ENCODE data around the gene HK1. TPM values are rescaled to one million over a fixed set of nuclear protein-coding genes. Genes with fewer than 3 reads are reported as not detected.

The HK1 gene
- total and polyA plus RNA-seq, 4 donors: 1.8 to 166 (median 7.4) TPM

DNA sequence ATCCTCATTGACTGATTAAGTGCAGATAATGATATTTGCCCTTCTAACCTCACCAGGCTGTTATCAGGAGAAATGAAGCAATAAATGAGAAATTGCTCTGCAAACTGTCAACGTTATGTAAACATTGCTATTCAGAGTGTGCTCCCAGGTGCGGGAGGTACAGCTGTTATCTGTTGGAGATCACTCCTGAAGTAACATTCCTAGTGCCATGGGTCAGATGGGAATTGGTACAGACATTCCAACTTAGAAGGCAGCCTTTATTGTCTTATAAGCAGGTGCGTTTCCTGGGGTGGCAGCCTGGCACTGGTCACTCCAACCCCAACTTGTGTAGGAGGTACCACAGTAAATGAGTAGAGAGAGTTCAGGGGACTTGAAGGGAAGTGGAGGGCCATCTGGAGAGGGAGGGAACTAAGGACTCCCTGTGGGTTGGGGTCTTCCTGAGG, 36.8 kb downstream of the HK1 start:
- TF ChIP-seq, protein P1, sequence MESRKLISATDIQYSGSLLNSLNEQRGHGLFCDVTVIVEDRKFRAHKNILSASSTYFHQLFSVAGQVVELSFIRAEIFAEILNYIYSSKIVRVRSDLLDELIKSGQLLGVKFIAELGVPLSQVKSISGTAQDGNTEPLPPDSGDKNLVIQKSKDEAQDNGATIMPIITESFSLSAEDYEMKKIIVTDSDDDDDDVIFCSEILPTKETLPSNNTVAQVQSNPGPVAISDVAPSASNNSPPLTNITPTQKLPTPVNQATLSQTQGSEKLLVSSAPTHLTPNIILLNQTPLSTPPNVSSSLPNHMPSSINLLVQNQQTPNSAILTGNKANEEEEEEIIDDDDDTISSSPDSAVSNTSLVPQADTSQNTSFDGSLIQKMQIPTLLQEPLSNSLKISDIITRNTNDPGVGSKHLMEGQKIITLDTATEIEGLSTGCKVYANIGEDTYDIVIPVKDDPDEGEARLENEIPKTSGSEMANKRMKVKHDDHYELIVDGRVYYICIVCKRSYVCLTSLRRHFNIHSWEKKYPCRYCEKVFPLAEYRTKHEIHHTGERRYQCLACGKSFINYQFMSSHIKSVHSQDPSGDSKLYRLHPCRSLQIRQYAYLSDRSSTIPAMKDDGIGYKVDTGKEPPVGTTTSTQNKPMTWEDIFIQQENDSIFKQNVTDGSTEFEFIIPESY (IDR thresholded peaks at IDR 0.05): no peak
- TF ChIP-seq SP1 (IDR thresholded peaks at IDR 0.05) (no peak), HNF4A (conservative IDR thresholded peaks at IDR 0.05) (peak in 1 of 2 donors; percentile 4), RAD21 (IDR thresholded peaks at IDR 0.05) (no peak), NR2F2 (IDR thresholded peaks at IDR 0.05) (peak; percentile 33)
- TF ChIP-seq, protein P2, sequence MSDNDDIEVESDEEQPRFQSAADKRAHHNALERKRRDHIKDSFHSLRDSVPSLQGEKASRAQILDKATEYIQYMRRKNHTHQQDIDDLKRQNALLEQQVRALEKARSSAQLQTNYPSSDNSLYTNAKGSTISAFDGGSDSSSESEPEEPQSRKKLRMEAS (IDR thresholded peaks at IDR 0.05): no peak
- TF ChIP-seq, protein P3, sequence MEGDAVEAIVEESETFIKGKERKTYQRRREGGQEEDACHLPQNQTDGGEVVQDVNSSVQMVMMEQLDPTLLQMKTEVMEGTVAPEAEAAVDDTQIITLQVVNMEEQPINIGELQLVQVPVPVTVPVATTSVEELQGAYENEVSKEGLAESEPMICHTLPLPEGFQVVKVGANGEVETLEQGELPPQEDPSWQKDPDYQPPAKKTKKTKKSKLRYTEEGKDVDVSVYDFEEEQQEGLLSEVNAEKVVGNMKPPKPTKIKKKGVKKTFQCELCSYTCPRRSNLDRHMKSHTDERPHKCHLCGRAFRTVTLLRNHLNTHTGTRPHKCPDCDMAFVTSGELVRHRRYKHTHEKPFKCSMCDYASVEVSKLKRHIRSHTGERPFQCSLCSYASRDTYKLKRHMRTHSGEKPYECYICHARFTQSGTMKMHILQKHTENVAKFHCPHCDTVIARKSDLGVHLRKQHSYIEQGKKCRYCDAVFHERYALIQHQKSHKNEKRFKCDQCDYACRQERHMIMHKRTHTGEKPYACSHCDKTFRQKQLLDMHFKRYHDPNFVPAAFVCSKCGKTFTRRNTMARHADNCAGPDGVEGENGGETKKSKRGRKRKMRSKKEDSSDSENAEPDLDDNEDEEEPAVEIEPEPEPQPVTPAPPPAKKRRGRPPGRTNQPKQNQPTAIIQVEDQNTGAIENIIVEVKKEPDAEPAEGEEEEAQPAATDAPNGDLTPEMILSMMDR (IDR thresholded peaks at IDR 0.05; ENCODE audit: low read depth, low read length, missing input control): no peak
- WGBS: 52% methylated on average over 3 of the region's 3 CpGs
- Histone ChIP-seq H3K9me3 (ENCODE audit: control insufficient read depth in 4 of 4, low read length in 3 of 4) (no peaks in the 10 kb centered on the region), H3K27ac (ENCODE audit: low read depth in 1 of 2, low read length in 2 of 2) (no peak overlapping the region), H3K4me1 (ENCODE audit: control insufficient read depth in 4 of 4, insufficient read depth in 4 of 4, low read length in 3 of 4) (peaks cover 4 to 16% (median 11%) of the 10 kb centered on the region in 4 donors), H3K4me3 (ENCODE audit: low read depth in 1 of 3, low read length in 3 of 3) (no peak overlapping the region), H3K27me3 (ENCODE audit: control insufficient read depth in 4 of 4, insufficient read depth in 4 of 4, low read length in 3 of 4) (peaks cover 0 to 6% (median 0%) of the 10 kb centered on the region in 4 donors), H3K36me3 (ENCODE audit: control insufficient read depth in 4 of 4, insufficient read depth in 3 of 4, low read depth in 1 of 4, low read length in 3 of 4) (no peaks in the 10 kb centered on the region), H3K9ac (ENCODE audit: low read depth in 1 of 2, low read length in 2 of 2) (no peak overlapping the region)
- DNase-seq (ENCODE audit: low spot score): no peak

DNA sequence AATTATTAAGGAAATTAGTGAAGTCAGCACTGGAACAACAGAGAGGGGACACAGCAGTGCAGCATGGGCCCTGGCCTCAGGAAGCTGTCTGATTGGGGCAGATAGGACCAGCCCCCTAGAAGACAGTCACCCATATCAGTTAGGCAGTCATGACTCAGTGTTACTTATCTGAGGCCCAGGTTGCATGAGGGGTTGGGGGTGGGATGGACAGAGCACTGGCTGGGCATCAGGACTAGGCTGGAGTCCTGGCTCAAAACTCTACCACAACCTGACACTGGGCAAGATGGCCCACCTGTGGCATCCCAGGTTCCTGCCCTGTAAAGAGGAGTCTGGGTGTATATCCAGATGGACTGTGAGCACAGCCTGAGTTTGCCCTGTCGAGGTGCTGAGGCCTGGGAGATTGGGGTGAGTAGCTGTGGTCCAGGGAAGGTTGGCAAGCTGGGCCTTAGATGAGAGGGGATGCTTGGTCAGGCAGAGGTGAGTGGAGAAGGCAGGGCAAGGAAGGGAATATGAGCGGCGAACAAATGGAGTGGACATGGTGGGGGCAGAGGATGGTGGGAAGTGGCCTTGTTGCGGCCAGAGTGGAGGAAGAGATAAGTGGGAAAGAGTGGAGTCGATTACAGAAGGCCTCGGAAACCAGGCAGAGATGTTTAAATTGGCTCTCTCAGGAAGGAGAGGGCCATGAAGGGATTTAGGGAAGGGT, 37.5 kb downstream of the HK1 start:
- Histone ChIP-seq H3K4me1 (ENCODE audit: control insufficient read depth in 4 of 4, insufficient read depth in 4 of 4, low read length in 3 of 4) (peaks cover 4 to 18% (median 12%) of the 10 kb centered on the region in 4 donors), H3K27me3 (ENCODE audit: control insufficient read depth in 4 of 4, insufficient read depth in 4 of 4, low read length in 3 of 4) (peaks cover 0 to 7% (median 0%) of the 10 kb centered on the region in 4 donors), H3K9me3 (ENCODE audit: control insufficient read depth in 4 of 4, low read length in 3 of 4) (no peaks in the 10 kb centered on the region), H3K36me3 (ENCODE audit: control insufficient read depth in 4 of 4, insufficient read depth in 3 of 4, low read depth in 1 of 4, low read length in 3 of 4) (no peaks in the 10 kb centered on the region), H3K4me3 (ENCODE audit: low read depth in 1 of 3, low read length in 3 of 3) (no peak overlapping the region), H3K9ac (ENCODE audit: low read depth in 1 of 2, low read length in 2 of 2) (no peak overlapping the region), H3K27ac (ENCODE audit: low read depth in 1 of 2, low read length in 2 of 2) (no peak overlapping the region)
- TF ChIP-seq FOXA1 (IDR thresholded peaks at IDR 0.05) (no peak), SP1 (IDR thresholded peaks at IDR 0.05) (no peak), EGR1 (IDR thresholded peaks at IDR 0.05; ENCODE audit: low read depth in 2 of 2) (no peak), RXRA (IDR thresholded peaks at IDR 0.05) (no peak), NR2F2 (IDR thresholded peaks at IDR 0.05) (no peak), YY1 (IDR thresholded peaks at IDR 0.05) (no peak), TAF1 (conservative IDR thresholded peaks at IDR 0.05) (no peak), GABPA (IDR thresholded peaks at IDR 0.05 in 1 of 2, conservative IDR thresholded peaks at IDR 0.05 in 1 of 2) (no peak), HNF4G (IDR thresholded peaks at IDR 0.05) (no peak), RAD21 (IDR thresholded peaks at IDR 0.05) (no peak), JUND (IDR thresholded peaks at IDR 0.05) (no peak), HNF4A (conservative IDR thresholded peaks at IDR 0.05) (no peak)
- TF ChIP-seq, protein P1 (IDR thresholded peaks at IDR 0.05): no peak
- TF ChIP-seq, protein P4, sequence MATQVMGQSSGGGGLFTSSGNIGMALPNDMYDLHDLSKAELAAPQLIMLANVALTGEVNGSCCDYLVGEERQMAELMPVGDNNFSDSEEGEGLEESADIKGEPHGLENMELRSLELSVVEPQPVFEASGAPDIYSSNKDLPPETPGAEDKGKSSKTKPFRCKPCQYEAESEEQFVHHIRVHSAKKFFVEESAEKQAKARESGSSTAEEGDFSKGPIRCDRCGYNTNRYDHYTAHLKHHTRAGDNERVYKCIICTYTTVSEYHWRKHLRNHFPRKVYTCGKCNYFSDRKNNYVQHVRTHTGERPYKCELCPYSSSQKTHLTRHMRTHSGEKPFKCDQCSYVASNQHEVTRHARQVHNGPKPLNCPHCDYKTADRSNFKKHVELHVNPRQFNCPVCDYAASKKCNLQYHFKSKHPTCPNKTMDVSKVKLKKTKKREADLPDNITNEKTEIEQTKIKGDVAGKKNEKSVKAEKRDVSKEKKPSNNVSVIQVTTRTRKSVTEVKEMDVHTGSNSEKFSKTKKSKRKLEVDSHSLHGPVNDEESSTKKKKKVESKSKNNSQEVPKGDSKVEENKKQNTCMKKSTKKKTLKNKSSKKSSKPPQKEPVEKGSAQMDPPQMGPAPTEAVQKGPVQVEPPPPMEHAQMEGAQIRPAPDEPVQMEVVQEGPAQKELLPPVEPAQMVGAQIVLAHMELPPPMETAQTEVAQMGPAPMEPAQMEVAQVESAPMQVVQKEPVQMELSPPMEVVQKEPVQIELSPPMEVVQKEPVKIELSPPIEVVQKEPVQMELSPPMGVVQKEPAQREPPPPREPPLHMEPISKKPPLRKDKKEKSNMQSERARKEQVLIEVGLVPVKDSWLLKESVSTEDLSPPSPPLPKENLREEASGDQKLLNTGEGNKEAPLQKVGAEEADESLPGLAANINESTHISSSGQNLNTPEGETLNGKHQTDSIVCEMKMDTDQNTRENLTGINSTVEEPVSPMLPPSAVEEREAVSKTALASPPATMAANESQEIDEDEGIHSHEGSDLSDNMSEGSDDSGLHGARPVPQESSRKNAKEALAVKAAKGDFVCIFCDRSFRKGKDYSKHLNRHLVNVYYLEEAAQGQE (IDR thresholded peaks at IDR 0.05): no peak
- TF ChIP-seq, protein P2 (IDR thresholded peaks at IDR 0.05): no peak
- 82% methylated on average over 6 of the region's 6 CpGs for WGBS
- peak; percentile 76 for DNase-seq (ENCODE audit: low spot score)

Measured in liver (tissue), 9 donors.